HepG2 (cell line): Measurements from ENCODE around the gene INTS4. TPM values are rescaled to one million over a fixed set of nuclear protein-coding genes. Genes with fewer than 3 reads are reported as not detected.

Experiments
- CHD2 ChIP-seq: IDR thresholded peaks from 2 replicates; pipeline ENCODE4 v1.6.1; 2011; ENCODE audit warnings: low read depth, low read length, improper control_type of control experiment
- NR2F6 ChIP-seq, 2 experiments: IDR thresholded peaks; 2 replicates each; pipeline ENCODE4 v1.6.1; 2016; ENCODE audit warnings: antibody characterized with exemption in 1 of 2, mild to moderate bottlenecking in 1 of 2
- POLR2A ChIP-seq, 2 experiments: IDR thresholded peaks; 2 replicates each; pipeline ENCODE4 v1.6.1; 2011; ENCODE audit warnings: low read depth in 2 of 2, low read length in 2 of 2, mild to moderate bottlenecking in 1 of 2, moderate library complexity in 1 of 2; ENCODE audit not compliant: insufficient read depth in 1 of 2
- SKI ChIP-seq: fragments of 450-650 bp; IDR thresholded peaks from one replicate; pipeline ENCODE4 v1.6.1; 2018; ENCODE audit warnings: mild to moderate bottlenecking; ENCODE audit not compliant: partially characterized antibody
- THAP11 ChIP-seq: IDR thresholded peaks from 2 replicates; pipeline ENCODE4 v1.6.1; 2016; ENCODE audit warnings: missing biosample characterization, missing genetic modification reagents
- ZIK1 ChIP-seq: sonication (generic); formaldehyde crosslinking; IDR thresholded peaks from 2 replicates; pipeline ENCODE4 v1.5.0; 2020; ENCODE audit warnings: mild to moderate bottlenecking, low read depth, missing genetic modification reagents, borderline replicate concordance
- ZNF142 ChIP-seq: sonication (generic); formaldehyde crosslinking; IDR thresholded peaks from 2 replicates; pipeline ENCODE4 v1.4.0; 2020; ENCODE audit warnings: missing genetic modification reagents
- ZNF646 ChIP-seq: sonication (generic); formaldehyde crosslinking; IDR thresholded peaks from 2 replicates; pipeline ENCODE4 v1.9.0; 2021; ENCODE audit warnings: mild to moderate bottlenecking, missing genetic modification reagents
- polyA plus RNA-seq, 8 experiments: library from polyadenylated mRNA; depleted of rRNA in 3 of 8; stranded (reverse) in 7 of 8; unstranded in 1 of 8; fragments of >200 nt; fragmentation: Illumina TruSeq in 4 of 8; extraction: Trizol in 4 of 8; gene quantifications; 2 replicates each; pipeline versions ENCODE4 v1.2.1 to v1.2.3, GENCODE V29; 2011 to 2016; ENCODE audit warnings: low read depth in 4 of 8, missing spikeins in 1 of 8, mixed read lengths in 1 of 8; ENCODE audit not compliant: insufficient read depth in 1 of 8
- total RNA-seq, 5 experiments: library from RNA; depleted of rRNA; stranded (reverse); fragments of >200 nt; fragmentation: Illumina TruSeq; extraction: Trizol; gene quantifications; 2 replicates each; pipeline ENCODE4 v1.2.3, GENCODE V29; 2016; ENCODE audit warnings: low read depth in 1 of 5
- TF ChIP-seq, protein P1 (sequence below): sonication (generic); formaldehyde crosslinking; IDR thresholded peaks from 2 replicates; pipeline ENCODE4; 2020; ENCODE audit warnings: missing genetic modification reagents, mild to moderate bottlenecking, borderline replicate concordance
- TF ChIP-seq, protein P2 (sequence below): sonication (generic); formaldehyde crosslinking; IDR thresholded peaks from 2 replicates; pipeline ENCODE4 v1.4.0; 2020; ENCODE audit warnings: missing genetic modification reagents, mild to moderate bottlenecking, borderline replicate concordance

Gene INTS4
- total and polyA plus RNA-seq, 2 of the 13 experiments (the other 11 are each of a cell fraction or from before 2014, with no cell fraction given) = 37.3 to 44.8 TPM

DNA sequence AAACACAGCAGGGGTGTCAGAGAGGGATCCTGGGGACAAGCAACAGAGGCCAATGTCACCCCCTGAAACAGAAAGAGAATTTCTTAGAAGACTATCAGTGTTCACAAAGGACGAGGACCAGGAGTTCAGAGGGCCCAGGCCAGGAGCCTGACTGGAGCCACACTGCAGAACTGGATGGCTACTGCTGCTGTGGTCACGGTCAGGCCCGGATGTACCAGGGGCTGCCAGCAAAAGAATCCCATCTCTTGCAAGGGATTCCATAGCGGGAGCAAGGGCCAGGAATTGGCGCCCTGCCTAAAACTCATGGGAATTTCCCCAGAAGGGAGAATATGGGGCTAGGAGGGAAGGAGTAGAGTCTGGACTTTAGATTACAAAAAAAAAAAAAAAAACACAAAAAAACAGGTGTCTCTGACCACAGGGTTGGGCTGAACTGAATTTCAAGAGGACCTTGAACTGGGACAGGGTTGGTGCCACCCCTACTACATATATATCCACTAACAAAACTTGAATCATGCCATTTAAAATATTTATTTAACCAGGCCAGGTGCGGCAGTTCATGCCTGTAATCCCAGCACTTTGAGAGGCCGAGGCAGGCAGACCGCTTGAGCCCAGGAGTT is 44.3 kb upstream of the INTS4 start (continued):
- no peak for TF ChIP-seq ZNF142 (CRISPR knock-in tag)
- TF ChIP-seq NR2F6 (IDR thresholded peaks at IDR 0.05) = no peak
- TF ChIP-seq NR2F6 (CRISPR knock-in tag; IDR thresholded peaks at IDR 0.05) = 0 out of 2 replicates have a peak, but pooled peaks have one; percentile 2
- TF ChIP-seq ZIK1 = 0 out of 2 replicates have a peak, but pooled peaks have one; percentile 58
- no peak for TF ChIP-seq CHD2
- TF ChIP-seq, protein P1, sequence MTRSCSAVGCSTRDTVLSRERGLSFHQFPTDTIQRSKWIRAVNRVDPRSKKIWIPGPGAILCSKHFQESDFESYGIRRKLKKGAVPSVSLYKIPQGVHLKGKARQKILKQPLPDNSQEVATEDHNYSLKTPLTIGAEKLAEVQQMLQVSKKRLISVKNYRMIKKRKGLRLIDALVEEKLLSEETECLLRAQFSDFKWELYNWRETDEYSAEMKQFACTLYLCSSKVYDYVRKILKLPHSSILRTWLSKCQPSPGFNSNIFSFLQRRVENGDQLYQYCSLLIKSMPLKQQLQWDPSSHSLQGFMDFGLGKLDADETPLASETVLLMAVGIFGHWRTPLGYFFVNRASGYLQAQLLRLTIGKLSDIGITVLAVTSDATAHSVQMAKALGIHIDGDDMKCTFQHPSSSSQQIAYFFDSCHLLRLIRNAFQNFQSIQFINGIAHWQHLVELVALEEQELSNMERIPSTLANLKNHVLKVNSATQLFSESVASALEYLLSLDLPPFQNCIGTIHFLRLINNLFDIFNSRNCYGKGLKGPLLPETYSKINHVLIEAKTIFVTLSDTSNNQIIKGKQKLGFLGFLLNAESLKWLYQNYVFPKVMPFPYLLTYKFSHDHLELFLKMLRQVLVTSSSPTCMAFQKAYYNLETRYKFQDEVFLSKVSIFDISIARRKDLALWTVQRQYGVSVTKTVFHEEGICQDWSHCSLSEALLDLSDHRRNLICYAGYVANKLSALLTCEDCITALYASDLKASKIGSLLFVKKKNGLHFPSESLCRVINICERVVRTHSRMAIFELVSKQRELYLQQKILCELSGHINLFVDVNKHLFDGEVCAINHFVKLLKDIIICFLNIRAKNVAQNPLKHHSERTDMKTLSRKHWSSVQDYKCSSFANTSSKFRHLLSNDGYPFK = 0 out of 2 replicates have a peak, but pooled peaks have one; percentile 8
- TF ChIP-seq, protein P2, sequence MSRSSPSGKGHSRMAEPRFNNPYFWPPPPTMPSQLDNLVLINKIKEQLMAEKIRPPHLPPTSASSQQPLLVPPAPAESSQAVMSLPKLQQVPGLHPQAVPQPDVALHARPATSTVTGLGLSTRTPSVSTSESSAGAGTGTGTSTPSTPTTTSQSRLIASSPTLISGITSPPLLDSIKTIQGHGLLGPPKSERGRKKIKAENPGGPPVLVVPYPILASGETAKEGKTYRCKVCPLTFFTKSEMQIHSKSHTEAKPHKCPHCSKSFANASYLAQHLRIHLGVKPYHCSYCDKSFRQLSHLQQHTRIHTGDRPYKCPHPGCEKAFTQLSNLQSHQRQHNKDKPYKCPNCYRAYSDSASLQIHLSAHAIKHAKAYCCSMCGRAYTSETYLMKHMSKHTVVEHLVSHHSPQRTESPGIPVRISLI (CRISPR knock-in tag) = peak; percentile 94
- TF ChIP-seq POLR2A (IDR thresholded peaks at IDR 0.05; ENCODE audit: insufficient read depth in 1 of 2, low read depth in 2 of 2, low read length in 2 of 2) = 0 out of 4 replicates have a peak, but pooled peaks of 1 of the 2 experiments have one; percentile 8
- TF ChIP-seq ZNF646 (CRISPR knock-in tag) = no peak
- TF ChIP-seq SKI = no peak
- TF ChIP-seq THAP11 (CRISPR knock-in tag) = peak; percentile 22; the same call in 1 of the 2 replicates
